SK-N-SH (cell line): ENCODE data around the gene UAP1L1. TPM values are rescaled to one million over a fixed set of nuclear protein-coding genes. Genes with fewer than 3 reads are reported as not detected.

Experiments
- CTCF ChIA-PET: fragments of 300-600, 350-600 bp; formaldehyde crosslinking; extraction: SDS; loops from one replicate; lab custom pipeline; 2021; lab: Yijun Ruan, JAX
- POLR2A ChIA-PET: fragments of 350-600 bp; sonication (Branson Sonifier 250); formaldehyde crosslinking; extraction: SDS; loops from one replicate; lab custom pipeline; 2020; ENCODE audit warnings: antibody characterized with exemption, inconsistent platforms; lab: Yijun Ruan, JAX
- DNase-seq: peaks from one replicate; pipeline ENCODE4 v3.0.0; 2012
- H2AFZ ChIP-seq: fragments of 200-600 bp; sonication (generic); 2 replicates; pipeline ENCODE4 v1.8.1; 2016; ENCODE audit warnings: antibody characterized with exemption, mild to moderate bottlenecking, low read depth
- H3F3A ChIP-seq: fragments of 200-600 bp; sonication (generic); replicated peaks from 2 replicates; pipeline ENCODE3; 2016; ENCODE audit warnings: antibody characterized with exemption, mild to moderate bottlenecking; ENCODE audit not compliant: insufficient read depth
- H3K27ac ChIP-seq, 2 experiments: fragments of 200-500 bp in 1 of 2; fragments of 200-600 bp in 1 of 2; sonication (Bioruptor generic) in 1 of 2; sonication (generic), shearing (Covaris generic) in 1 of 2; 2 replicates each; pipeline versions ENCODE4 v1.5.1 to v1.6.1; 2014 to 2016; ENCODE audit warnings: low read depth in 2 of 2, inconsistent platforms in 1 of 2, low read length in 1 of 2, mild to moderate bottlenecking in 1 of 2, mixed read lengths in 1 of 2
- H3K27me3 ChIP-seq: fragments of 200-600 bp; sonication (generic), shearing (Covaris generic); 2 replicates; pipeline ENCODE4 v1.6.1; 2016; ENCODE audit warnings: mixed run types; ENCODE audit not compliant: insufficient read depth
- H3K36me3 ChIP-seq, 2 experiments: fragments of 200-500 bp in 1 of 2; fragments of 200-600 bp in 1 of 2; sonication (Bioruptor generic) in 1 of 2; sonication (generic) in 1 of 2; replicated peaks in 1 of 2; 2 replicates each; pipeline versions ENCODE3 to v1.5.1; 2014 to 2016; ENCODE audit warnings: low read length in 1 of 2, mild to moderate bottlenecking in 1 of 2; ENCODE audit not compliant: insufficient read depth in 2 of 2, control insufficient read depth in 1 of 2
- H3K4me1 ChIP-seq, 2 experiments: fragments of 200-500 bp in 1 of 2; fragments of 200-600 bp in 1 of 2; sonication (Bioruptor generic) in 1 of 2; sonication (generic), shearing (Covaris generic) in 1 of 2; 2 replicates each; pipeline versions ENCODE4 v1.5.1 to v1.6.1; 2014 to 2016; ENCODE audit warnings: low read depth in 1 of 2, low read length in 1 of 2, mixed run types in 1 of 2; ENCODE audit not compliant: insufficient read depth in 2 of 2, control insufficient read depth in 1 of 2
- H3K4me2 ChIP-seq: fragments of 200-600 bp; sonication (generic), shearing (Covaris generic); 2 replicates; pipeline ENCODE4 v1.6.1; 2017; ENCODE audit warnings: mixed run types
- H3K4me3 ChIP-seq, 2 experiments: fragments of 200-500 bp in 1 of 2; fragments of 200-600 bp in 1 of 2; sonication (Bioruptor generic) in 1 of 2; sonication (generic), shearing (Covaris generic) in 1 of 2; 2 replicates each; pipeline versions ENCODE4 v1.5.1 to v1.8.1; 2014 to 2016; ENCODE audit warnings: low read depth in 2 of 2, inconsistent platforms in 1 of 2, low read length in 1 of 2, mild to moderate bottlenecking in 1 of 2, mixed read lengths in 1 of 2, moderate library complexity in 1 of 2
- H3K79me2 ChIP-seq: fragments of 200-600 bp; sonication (generic); 2 replicates; pipeline ENCODE4 v1.8.1; 2017; ENCODE audit warnings: mild to moderate bottlenecking; ENCODE audit not compliant: insufficient read depth
- H3K9ac ChIP-seq: fragments of 200-600 bp; sonication (generic); 2 replicates; pipeline ENCODE4 v1.6.1; 2017; ENCODE audit warnings: mixed run types
- H3K9me2 ChIP-seq: fragments of 200-600 bp; sonication (generic); 2 replicates; pipeline ENCODE4 v1.6.1; 2017; ENCODE audit warnings: mixed run types
- H3K9me3 ChIP-seq: fragments of 200-600 bp; sonication (generic); 2 replicates; pipeline ENCODE4 v1.6.1; 2017; ENCODE audit warnings: mixed run types, mild to moderate bottlenecking, moderate library complexity
- H4K20me1 ChIP-seq: fragments of 200-600 bp; sonication (generic); 2 replicates; pipeline ENCODE4 v1.6.1; 2017; ENCODE audit warnings: mild to moderate bottlenecking, mixed run types; ENCODE audit not compliant: insufficient read depth
- EP300 ChIP-seq, 2 experiments: IDR thresholded peaks; 2 replicates each; pipeline versions ENCODE4 v1.4.0 to v1.6.1; 2012; ENCODE audit warnings: borderline replicate concordance in 1 of 2, low read depth in 1 of 2, low read length in 1 of 2
- EZH2phosphoT487 ChIP-seq: fragments of 200-600 bp; sonication (generic); IDR thresholded peaks from 2 replicates; pipeline ENCODE4 v1.6.1; 2017; ENCODE audit warnings: low read depth, mixed run types, mild to moderate bottlenecking, antibody characterized with exemption, moderate library complexity, borderline replicate concordance
- FOXJ3 ChIP-seq: sonication (generic); formaldehyde crosslinking; IDR thresholded peaks from 2 replicates; pipeline ENCODE4 v1.5.1; 2020; ENCODE audit warnings: mild to moderate bottlenecking, missing genetic modification reagents
- GABPA ChIP-seq: IDR thresholded peaks from 2 replicates; pipeline ENCODE4 v1.4.0; 2012; ENCODE audit warnings: low read depth, mild to moderate bottlenecking
- JUND ChIP-seq: IDR thresholded peaks from 2 replicates; pipeline ENCODE4 v1.4.0; 2012
- MEF2A ChIP-seq: IDR thresholded peaks from 2 replicates; pipeline ENCODE4 v1.4.0; 2012; ENCODE audit warnings: low read depth, borderline replicate concordance
- RAD21 ChIP-seq: IDR thresholded peaks from 2 replicates; pipeline ENCODE4 v1.6.1; 2012; ENCODE audit warnings: mild to moderate bottlenecking, low read length
- RCOR1 ChIP-seq: fragments of 150-350 bp; IDR thresholded peaks from 2 replicates; pipeline ENCODE4 v1.6.1; 2017; ENCODE audit warnings: antibody characterized with exemption, low read length
- RFX5 ChIP-seq: IDR thresholded peaks from 2 replicates; pipeline ENCODE4 v1.6.1; 2012; ENCODE audit warnings: mild to moderate bottlenecking, improper control_type of control experiment, low read length
- RXRA ChIP-seq: IDR thresholded peaks from 2 replicates; pipeline ENCODE4 v1.4.0; 2012; ENCODE audit warnings: low read depth, mild to moderate bottlenecking, borderline replicate concordance
- SMC3 ChIP-seq: IDR thresholded peaks from 2 replicates; pipeline ENCODE4 v1.6.1; 2012; ENCODE audit warnings: low read depth, low read length, improper control_type of control experiment
- TAF1 ChIP-seq: IDR thresholded peaks from 2 replicates; pipeline ENCODE4 v1.6.1; 2012; ENCODE audit warnings: low read depth, mild to moderate bottlenecking, low read length, moderate library complexity, borderline replicate concordance
- TCF12 ChIP-seq: IDR thresholded peaks from 2 replicates; pipeline ENCODE4 v1.4.0; 2012
- WGBS: methylation state at CpG from one replicate; pipeline ENCODE4 v1.1.6; 2017; ENCODE audit warnings: low lambda C conversion rate; 5-methylcytosine and 5-hydroxymethylcytosine counted together
- polyA plus RNA-seq, 3 experiments: library from polyadenylated mRNA; depleted of rRNA; stranded (reverse); fragments of >200 nt; gene quantifications; 2 replicates each; pipeline ENCODE4 v1.2.3, GENCODE V29; 2012
- TF ChIP-seq, protein P1 (sequence below): fragments of 200-600 bp; sonication (generic); IDR thresholded peaks from 2 replicates; pipeline ENCODE4 v1.6.1; 2017; ENCODE audit warnings: antibody characterized with exemption, mild to moderate bottlenecking, moderate library complexity

Gene UAP1L1
- polyA plus RNA-seq, 1 of the 3 experiments (the other 2 are of a cell fraction) = 5.6 TPM

DNA sequence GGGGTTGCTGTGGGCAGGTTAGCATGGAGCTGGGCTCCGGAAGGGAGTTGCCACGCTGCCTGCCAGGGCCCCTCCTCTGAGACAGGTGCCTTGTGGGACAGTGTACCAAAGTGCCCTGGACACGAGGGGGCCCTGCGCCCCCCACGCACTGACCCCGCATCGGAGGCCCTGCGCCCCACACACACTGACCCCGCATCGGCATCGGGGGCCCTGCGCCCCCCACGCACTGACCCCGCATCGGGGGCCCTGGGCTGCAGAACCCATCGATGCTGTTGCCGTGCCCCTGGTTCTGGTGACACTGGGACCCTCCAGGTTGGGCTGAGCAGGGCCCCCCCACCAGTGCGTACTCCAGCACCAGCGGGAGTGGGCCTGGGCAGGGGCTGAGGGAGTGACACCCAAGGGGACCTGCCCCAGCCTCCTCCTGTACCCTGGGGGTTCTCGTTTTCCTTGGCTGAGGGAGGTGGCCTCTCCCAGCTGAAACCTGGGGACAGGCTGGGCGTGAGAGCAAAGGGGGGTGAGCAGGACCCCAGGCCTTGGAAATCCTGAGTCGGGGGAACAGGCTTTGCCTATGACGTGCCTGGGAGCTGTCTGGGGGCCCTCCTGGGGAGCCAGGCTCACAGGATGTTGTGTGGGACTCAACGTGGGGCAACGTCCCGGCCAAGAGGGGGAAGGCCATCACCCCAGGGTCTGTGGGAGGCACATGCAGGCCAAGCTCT lies 13.8 kb upstream of the UAP1L1 start:
- ChIA-PET CTCF (interaction anchor here (0.6 to 16.8 kb wide), 24 partner anchors 9 to 294 kb away, joined by 3 to 803 read pairs (median 4); partner anchors contain the start of genes ABCA2, AJM1, CLIC3 and CYSRT1), POLR2A (interaction anchor here (1.2 kb wide), 1 partner anchor 8 kb away, joined by 7 read pairs; no protein-coding TSS in a partner anchor)
- Histone ChIP-seq H3K79me2 (no peaks in the 10 kb centered on the region), H3K36me3 (no peaks in the 10 kb centered on the region), H2AFZ (no peak overlapping the region), H4K20me1 (peaks cover 12% of the 10 kb centered on the region; the same call in 1 of the 2 replicates), H3K27ac (peak overlapping the region in 1 of 2 experiments; percentile 11; a peak in 1 of 4 replicates), H3K4me3 (no peak overlapping the region), H3F3A (peaks cover 5% of the 10 kb centered on the region), H3K4me1 (peaks cover 0 to 11% of the 10 kb centered on the region in 2 experiments; a peak in 1 of 4 replicates), H3K9me2 (no peaks in the 10 kb centered on the region), H3K9me3 (no peaks in the 10 kb centered on the region), H3K27me3 (no peaks in the 10 kb centered on the region), H3K9ac (no peak overlapping the region), H3K4me2 (no peak overlapping the region)
- TF ChIP-seq, protein P1, sequence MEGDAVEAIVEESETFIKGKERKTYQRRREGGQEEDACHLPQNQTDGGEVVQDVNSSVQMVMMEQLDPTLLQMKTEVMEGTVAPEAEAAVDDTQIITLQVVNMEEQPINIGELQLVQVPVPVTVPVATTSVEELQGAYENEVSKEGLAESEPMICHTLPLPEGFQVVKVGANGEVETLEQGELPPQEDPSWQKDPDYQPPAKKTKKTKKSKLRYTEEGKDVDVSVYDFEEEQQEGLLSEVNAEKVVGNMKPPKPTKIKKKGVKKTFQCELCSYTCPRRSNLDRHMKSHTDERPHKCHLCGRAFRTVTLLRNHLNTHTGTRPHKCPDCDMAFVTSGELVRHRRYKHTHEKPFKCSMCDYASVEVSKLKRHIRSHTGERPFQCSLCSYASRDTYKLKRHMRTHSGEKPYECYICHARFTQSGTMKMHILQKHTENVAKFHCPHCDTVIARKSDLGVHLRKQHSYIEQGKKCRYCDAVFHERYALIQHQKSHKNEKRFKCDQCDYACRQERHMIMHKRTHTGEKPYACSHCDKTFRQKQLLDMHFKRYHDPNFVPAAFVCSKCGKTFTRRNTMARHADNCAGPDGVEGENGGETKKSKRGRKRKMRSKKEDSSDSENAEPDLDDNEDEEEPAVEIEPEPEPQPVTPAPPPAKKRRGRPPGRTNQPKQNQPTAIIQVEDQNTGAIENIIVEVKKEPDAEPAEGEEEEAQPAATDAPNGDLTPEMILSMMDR = no peak
- no peak for TF ChIP-seq RFX5
- no peak for TF ChIP-seq TAF1
- no peak for TF ChIP-seq TCF12
- no peak for TF ChIP-seq RXRA
- TF ChIP-seq EP300 (IDR thresholded peaks at IDR 0.05; ENCODE audit: borderline replicate concordance in 1 of 2, low read depth in 1 of 2, low read length in 1 of 2) = no peak
- TF ChIP-seq EZH2phosphoT487 = no peak
- TF ChIP-seq MEF2A = no peak
- no peak for TF ChIP-seq RCOR1
- no peak for TF ChIP-seq RAD21
- no peak for TF ChIP-seq FOXJ3 (CRISPR knock-in tag)
- no peak for TF ChIP-seq SMC3
- no peak for TF ChIP-seq GABPA
- no peak for TF ChIP-seq JUND
- WGBS = 83% methylated on average over 4 of the region's 26 CpGs
- DNase-seq = no peak
